ENCODE measurements around the gene CA6.
"Not testable (repeated sequence)": the region's sequence is repeated elsewhere in the genome, so short reads cannot be mapped to it uniquely, and the experiment has no call there.

Gene CA6

DNA sequence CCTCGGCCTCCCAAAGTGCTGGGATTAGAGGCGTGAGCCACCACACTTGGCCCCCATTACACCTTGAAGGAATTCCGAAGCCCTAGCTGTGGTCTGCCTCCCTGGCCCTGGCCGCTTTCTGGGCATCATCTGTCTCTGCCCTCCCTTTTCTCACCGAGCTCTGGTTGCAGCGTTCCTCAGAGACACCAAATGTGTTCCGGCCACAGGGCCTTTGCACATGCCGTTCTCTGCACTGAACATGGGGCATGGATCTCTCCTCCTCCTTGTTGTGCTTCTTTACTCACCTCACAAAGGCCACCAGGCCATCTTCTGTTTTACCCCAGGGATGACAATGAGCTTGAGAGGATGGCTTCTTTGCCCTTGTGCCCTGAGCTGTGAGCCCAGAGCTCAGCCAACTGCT lies 39.3 kb downstream of the CA6 start:
- no peaks in the 10 kb centered on the region for H3K27me3 ChIP-seq (ENCODE audit: control insufficient read depth, insufficient read depth, low read length)
- no peak overlapping the region for H3K4me3 ChIP-seq (ENCODE audit: low read length)
- no peaks in the 10 kb centered on the region for H3K36me3 ChIP-seq (ENCODE audit: control insufficient read depth, insufficient read depth, low read length)
- no peak overlapping the region for H3K27ac ChIP-seq (ENCODE audit: low read depth, low read length)
- peaks cover 7% of the 10 kb centered on the region for H3K4me1 ChIP-seq (ENCODE audit: control insufficient read depth, insufficient read depth, low read length)
- H3K9ac ChIP-seq (ENCODE audit: low read length), result no peak overlapping the region

DNA sequence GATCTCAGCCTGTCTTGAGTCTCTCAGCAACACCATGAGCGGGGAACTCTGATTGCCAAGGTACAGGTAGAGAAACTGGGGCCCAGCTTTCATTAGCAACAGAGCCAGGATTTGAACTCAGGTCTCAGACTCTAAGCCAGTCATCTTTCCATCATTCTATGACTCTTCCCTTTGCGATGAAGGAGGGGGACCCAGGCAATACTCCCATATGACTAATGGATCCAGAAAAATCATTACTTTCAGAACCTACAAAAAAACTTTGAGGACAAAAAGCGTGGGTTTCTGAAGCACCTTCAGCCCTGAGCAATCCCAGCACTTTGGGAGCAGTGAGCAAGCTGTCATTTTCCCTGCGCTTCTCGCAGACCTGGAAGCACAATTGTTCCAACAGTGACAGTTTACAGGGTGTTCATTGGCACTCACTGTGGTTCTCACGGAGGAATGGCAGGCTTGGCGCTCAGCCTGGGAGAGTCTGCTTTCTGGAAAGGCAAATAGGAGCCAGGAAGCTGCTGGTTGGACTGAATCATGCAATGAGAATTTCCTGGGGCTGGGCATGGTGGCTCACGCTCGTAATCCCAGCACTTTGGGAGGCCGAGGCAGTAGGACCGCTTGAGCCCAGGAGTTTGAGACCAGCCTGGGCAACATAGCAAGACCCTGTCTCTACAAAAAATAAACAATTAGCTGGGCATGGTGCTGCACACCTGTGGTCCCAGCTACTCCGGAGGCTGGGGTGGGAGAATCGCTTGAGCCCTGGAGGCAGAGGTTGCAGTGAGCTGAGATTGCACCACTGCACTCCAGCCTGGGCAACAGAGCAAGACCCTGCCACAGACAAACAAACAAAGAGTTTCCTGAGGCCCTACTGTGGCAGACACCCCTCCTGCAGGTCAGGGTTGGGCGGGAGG lies 40.5 kb downstream of the CA6 start:
- Histone ChIP-seq H3K4me3 (ENCODE audit: low read length) (no peak overlapping the region), H3K4me1 (ENCODE audit: control insufficient read depth, insufficient read depth, low read length) (peaks cover 7% of the 10 kb centered on the region), H3K27ac (ENCODE audit: low read depth, low read length) (peak overlapping the region; percentile 61), H3K36me3 (ENCODE audit: control insufficient read depth, insufficient read depth, low read length) (no peaks in the 10 kb centered on the region), H3K9ac (ENCODE audit: low read length) (no peak overlapping the region), H3K27me3 (ENCODE audit: control insufficient read depth, insufficient read depth, low read length) (no peaks in the 10 kb centered on the region)

DNA sequence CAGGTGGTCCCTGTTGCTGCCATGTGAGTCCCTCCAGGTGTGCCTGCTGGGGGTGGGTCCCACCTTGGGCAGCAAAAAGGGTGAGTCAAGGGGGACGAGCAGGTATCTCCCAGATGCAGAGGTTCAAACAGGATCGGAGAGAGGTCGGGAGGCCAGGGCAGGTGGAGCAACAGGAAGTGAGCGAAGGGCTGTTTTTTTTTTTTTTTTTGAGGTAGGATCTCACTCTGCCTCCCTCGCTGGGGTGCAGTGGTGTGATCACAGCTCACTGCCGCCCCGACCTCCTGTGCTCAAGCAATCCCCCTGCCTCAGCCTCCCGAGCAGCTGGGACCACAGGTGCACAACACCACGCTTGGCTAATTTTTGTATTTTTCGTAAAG lies 41.1 kb downstream of the CA6 start:
- Histone ChIP-seq H3K27me3 (ENCODE audit: control insufficient read depth, insufficient read depth, low read length) (no peaks in the 10 kb centered on the region), H3K9ac (ENCODE audit: low read length) (no peak overlapping the region), H3K27ac (ENCODE audit: low read depth, low read length) (peak overlapping the region; percentile 61), H3K4me3 (ENCODE audit: low read length) (no peak overlapping the region), H3K4me1 (ENCODE audit: control insufficient read depth, insufficient read depth, low read length) (peaks cover 7% of the 10 kb centered on the region), H3K36me3 (ENCODE audit: control insufficient read depth, insufficient read depth, low read length) (no peaks in the 10 kb centered on the region)

DNA sequence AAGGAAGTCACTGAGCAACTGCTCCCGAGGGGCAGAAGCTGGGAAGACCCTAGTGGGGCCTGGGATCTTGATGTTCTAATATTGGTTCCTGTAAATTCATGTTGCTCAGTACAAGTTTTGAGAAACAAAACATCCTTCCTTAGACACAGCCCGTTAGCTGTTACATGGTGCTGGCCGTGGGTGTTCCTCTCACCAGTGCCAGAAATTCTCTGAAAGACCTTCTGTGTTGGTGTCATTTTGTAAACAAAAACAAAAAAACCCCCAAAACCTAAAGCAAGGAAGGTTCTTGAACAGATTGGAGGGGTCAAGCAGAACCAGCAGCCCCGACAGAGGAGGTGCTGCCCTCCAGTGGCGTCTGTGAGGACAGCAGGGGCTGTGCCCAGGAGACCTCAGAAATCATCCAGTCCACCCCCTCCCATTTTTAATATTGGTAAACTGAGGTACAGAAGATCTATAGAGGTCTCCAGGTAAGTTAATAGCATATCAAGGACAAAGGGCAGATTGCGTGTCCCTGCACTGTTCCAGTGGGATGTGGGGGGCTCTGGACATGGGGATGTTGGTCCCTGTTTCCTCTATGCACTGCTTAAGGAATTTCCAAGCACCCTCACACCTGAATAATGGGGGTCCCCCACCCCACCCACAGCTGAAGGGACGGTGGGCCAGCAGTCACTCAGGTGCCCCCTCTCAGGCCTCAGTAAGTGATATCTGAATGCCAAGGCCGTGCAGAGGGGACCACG lies 42.4 kb downstream of the CA6 start:
- H3K9ac ChIP-seq (ENCODE audit: low read length), result no peak overlapping the region
- H3K4me3 ChIP-seq (ENCODE audit: low read length), result no peak overlapping the region
- no peaks in the 10 kb centered on the region for H3K36me3 ChIP-seq (ENCODE audit: control insufficient read depth, insufficient read depth, low read length)
- H3K4me1 ChIP-seq (ENCODE audit: control insufficient read depth, insufficient read depth, low read length), result peaks cover 7% of the 10 kb centered on the region
- H3K27me3 ChIP-seq (ENCODE audit: control insufficient read depth, insufficient read depth, low read length), result no peaks in the 10 kb centered on the region
- H3K27ac ChIP-seq (ENCODE audit: low read depth, low read length), result no peak overlapping the region

DNA sequence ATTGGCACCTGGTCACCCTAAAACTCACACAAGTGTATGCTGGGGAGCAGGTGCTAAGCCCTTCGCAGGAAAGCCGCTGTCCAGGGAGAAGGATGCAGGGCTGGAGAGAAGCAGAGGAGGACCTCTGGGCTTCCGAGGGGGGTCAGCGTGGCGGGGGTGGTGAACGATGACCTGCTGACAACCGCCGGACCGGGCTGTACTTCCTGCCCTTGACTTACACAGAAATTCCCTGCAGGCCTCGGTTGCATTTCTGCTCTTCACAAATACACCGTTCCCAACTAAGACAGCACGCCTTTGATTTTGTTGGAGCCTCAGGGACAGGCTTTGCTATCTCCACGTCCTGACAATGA lies 42.9 kb downstream of the CA6 start:
- Histone ChIP-seq H3K9ac (ENCODE audit: low read length) (no peak overlapping the region), H3K27me3 (ENCODE audit: control insufficient read depth, insufficient read depth, low read length) (no peaks in the 10 kb centered on the region), H3K36me3 (ENCODE audit: control insufficient read depth, insufficient read depth, low read length) (no peaks in the 10 kb centered on the region), H3K4me3 (ENCODE audit: low read length) (no peak overlapping the region), H3K27ac (ENCODE audit: low read depth, low read length) (no peak overlapping the region), H3K4me1 (ENCODE audit: control insufficient read depth, insufficient read depth, low read length) (peaks cover 7% of the 10 kb centered on the region)

DNA sequence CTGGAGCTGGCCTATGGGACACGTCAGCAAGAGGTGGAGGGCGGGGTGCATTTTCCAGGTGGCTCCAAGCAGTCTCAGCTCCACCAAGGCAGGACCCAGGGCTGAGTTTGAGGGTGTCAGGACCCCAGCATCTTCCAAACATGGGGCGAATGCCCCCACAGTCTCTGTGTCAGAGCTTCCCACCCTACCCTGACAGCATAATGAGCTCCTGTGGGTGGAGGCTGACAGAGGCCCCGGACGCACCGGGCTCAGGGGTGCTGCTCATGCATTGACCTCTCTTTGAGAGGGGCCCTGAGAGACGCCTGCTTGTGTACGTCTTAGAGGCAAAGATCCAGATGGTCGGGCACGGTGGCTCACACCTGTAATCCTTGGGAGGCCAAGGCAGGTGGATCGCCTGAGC lies 43.4 kb downstream of the CA6 start:
- Histone ChIP-seq H3K4me1 (ENCODE audit: control insufficient read depth, insufficient read depth, low read length) (peaks cover 7% of the 10 kb centered on the region), H3K36me3 (ENCODE audit: control insufficient read depth, insufficient read depth, low read length) (no peaks in the 10 kb centered on the region), H3K27ac (ENCODE audit: low read depth, low read length) (no peak overlapping the region), H3K9ac (ENCODE audit: low read length) (no peak overlapping the region), H3K27me3 (ENCODE audit: control insufficient read depth, insufficient read depth, low read length) (no peaks in the 10 kb centered on the region), H3K4me3 (ENCODE audit: low read length) (no peak overlapping the region)

DNA sequence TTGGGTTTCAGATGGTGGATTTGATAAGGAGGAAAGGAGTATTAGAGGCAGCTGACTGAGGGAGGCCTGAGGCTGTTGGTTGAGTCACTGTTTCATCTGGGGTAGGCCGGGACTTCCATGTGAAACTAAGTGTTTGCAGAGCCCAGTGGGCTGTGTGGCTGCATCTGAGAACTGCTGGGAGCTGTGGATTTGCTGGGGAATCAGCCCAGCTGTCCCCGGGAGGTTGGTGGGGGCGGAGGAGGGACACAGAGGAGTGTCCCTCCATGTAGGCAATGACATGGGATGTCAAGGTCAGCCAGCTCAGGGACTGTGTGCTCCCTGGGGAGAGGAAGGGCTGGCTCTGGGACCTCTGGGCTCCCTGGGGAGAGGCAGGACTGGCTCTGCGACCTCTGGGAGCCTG lies 44.2 kb downstream of the CA6 start:
- Histone ChIP-seq H3K27ac (ENCODE audit: low read depth, low read length) (no peak overlapping the region), H3K27me3 (ENCODE audit: control insufficient read depth, insufficient read depth, low read length) (no peaks in the 10 kb centered on the region), H3K4me3 (ENCODE audit: low read length) (no peak overlapping the region), H3K9ac (ENCODE audit: low read length) (no peak overlapping the region), H3K36me3 (ENCODE audit: control insufficient read depth, insufficient read depth, low read length) (no peaks in the 10 kb centered on the region), H3K4me1 (ENCODE audit: control insufficient read depth, insufficient read depth, low read length) (peaks cover 7% of the 10 kb centered on the region)

DNA sequence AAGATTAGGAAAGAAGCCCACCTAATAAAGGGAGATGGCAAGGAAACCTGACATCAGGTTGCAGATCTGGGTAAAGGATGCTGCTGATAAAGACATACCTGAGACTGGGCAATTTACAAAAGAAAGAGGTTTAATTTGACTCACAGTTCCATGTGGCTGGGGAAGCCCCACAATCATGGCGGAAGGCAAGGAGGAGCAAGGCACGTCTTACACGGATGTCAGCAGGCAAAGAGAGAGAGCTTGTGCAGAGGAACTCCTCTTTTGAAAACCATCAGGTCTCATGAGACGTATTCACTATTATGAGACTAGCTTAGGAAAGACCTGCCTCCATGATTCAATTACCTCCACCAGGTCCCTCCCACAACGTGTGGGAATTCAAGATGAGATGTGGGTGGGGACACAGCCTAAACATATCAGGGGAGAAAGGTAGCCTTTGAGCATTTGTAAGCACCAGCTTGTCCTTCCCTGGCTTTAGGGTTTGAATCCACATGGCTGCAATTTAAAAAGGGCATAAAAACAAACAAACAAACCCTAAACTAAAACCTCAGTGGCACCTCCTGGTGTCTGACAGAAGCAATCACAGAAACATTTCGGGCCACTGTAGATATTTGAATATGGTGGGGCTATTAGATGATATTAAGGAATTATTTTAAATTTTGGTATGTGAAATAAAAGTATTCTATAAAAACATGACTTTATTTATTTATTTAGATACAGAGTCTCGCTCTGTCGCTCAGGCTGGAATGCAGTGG lies 47.4 kb downstream of the CA6 start:
- Histone ChIP-seq H3K27me3 (ENCODE audit: control insufficient read depth, insufficient read depth, low read length) (no peaks in the 10 kb centered on the region), H3K36me3 (ENCODE audit: control insufficient read depth, insufficient read depth, low read length) (no peaks in the 10 kb centered on the region), H3K9ac (ENCODE audit: low read length) (no peak overlapping the region), H3K4me3 (ENCODE audit: low read length) (no peak overlapping the region), H3K27ac (ENCODE audit: low read depth, low read length) (no peak overlapping the region), H3K4me1 (ENCODE audit: control insufficient read depth, insufficient read depth, low read length) (no peaks in the 10 kb centered on the region)

DNA sequence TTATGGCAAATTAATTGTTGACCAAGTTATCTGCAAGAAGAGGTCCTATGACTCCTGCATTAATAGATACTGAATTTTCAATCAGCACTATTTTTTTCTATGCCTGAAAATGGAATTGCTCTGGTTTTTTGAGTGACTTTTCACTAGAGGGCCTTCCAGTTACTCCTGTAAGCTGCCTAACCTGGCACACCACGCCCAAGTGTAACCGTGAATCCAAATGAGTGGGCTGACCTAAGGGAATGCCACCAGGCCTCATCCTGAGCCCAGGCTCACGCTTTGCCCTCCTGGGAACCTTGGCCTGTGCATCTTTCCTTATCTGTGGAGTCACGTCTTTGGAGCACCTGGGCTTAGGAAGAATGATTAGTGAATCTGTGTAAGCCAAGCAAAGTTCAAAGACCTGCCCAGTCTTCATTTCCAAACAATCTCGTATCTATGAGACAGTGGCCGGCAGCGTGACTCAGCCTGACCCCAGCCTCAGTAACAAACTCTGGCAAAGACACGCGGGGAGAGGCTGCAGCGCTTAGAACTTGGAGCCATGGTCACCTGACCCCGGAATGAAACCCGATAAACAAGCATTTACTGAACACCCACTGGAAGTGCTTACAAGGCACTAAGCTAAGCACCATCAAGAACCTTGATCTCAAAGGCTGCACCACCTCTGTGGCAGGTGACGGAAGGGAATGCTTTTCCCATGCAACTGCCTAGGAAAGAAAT lies 48.5 kb downstream of the CA6 start:
- not testable (repeated sequence) for H3K9ac ChIP-seq (ENCODE audit: low read length); H3K36me3 ChIP-seq (ENCODE audit: control insufficient read depth, insufficient read depth, low read length); H3K4me3 ChIP-seq (ENCODE audit: low read length); H3K4me1 ChIP-seq (ENCODE audit: control insufficient read depth, insufficient read depth, low read length); H3K27me3 ChIP-seq (ENCODE audit: control insufficient read depth, insufficient read depth, low read length); H3K27ac ChIP-seq (ENCODE audit: low read depth, low read length)

DNA sequence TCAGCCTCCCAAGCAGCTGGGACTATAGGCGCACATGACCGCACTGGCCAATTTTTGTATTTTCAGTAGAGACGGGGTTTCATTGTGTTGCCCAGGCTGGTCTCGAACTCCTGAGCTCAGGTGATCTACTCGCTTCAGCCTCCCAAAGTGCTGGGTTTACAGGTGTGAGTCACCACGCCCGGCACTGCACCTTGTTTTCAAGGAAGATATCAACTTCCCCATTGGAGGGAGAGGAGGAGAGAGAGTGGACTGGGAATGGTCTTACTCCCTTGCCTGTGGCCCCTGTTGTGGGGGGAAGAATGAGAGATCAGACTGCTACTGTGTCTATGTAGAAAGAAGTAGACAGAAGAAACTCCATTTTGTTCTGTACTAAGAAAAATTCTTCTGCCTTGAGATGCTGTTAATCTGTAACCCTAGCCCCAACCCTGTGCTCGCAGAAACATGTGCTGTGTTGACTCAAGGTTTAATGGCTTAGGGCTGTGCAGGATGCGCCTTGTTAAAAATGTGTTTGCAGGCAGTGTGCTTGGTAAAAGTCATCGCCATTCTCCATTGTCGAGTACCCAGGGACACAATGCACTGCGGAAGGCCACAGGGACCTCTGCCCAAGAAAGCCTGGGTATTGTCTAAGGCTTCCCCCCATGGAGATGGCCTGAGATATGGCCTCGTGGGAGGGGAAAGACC lies 56.0 kb downstream of the CA6 start:
- H3K4me3 ChIP-seq (ENCODE audit: low read length); H3K36me3 ChIP-seq (ENCODE audit: control insufficient read depth, insufficient read depth, low read length); H3K4me1 ChIP-seq (ENCODE audit: control insufficient read depth, insufficient read depth, low read length); H3K27me3 ChIP-seq (ENCODE audit: control insufficient read depth, insufficient read depth, low read length); H3K9ac ChIP-seq (ENCODE audit: low read length); H3K27ac ChIP-seq (ENCODE audit: low read depth, low read length): not testable (repeated sequence)

DNA sequence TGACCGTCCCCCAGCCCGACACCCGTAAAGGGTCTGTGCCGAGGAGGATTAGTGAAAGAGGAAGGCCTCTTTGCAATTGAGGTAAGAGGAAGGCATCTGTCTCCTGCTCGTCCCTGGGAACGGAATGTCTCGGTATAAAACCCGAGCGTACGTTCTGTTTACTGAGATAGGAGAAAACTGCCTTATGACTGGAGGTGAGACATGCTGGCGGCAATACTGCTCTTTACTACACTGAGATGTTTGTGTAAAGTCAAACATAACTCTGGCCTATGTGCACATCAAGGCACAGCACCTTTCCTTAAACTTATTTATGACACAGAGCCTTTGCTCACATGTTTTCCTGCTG lies 56.5 kb downstream of the CA6 start:
- H3K9ac ChIP-seq (ENCODE audit: low read length); H3K27me3 ChIP-seq (ENCODE audit: control insufficient read depth, insufficient read depth, low read length); H3K36me3 ChIP-seq (ENCODE audit: control insufficient read depth, insufficient read depth, low read length); H3K4me3 ChIP-seq (ENCODE audit: low read length); H3K27ac ChIP-seq (ENCODE audit: low read depth, low read length); H3K4me1 ChIP-seq (ENCODE audit: control insufficient read depth, insufficient read depth, low read length): not testable (repeated sequence)
